T47D (cell line): ENCODE data around the gene TEAD2.

Source experiments
- DNase-seq, 2 experiments: peaks; one replicate each; pipeline versions ENCODE4 v3.0.0 to v3.0.0-alpha.2; 2011 to 2012; ENCODE audit warnings: low read depth in 1 of 2, low spot score in 1 of 2
- JUND ChIP-seq: IDR thresholded peaks from 2 replicates; pipeline ENCODE4 v1.6.1; 2012; ENCODE audit warnings: low read depth
- in situ Hi-C: cut with HindIII; loops from 2 replicates; pipeline ENCODE4 v1.10.0; 2016; ENCODE audit warnings: low sequenced_read_pairs, low pct_unique_long_range_greater_than_20kb

Gene TEAD2

DNA sequence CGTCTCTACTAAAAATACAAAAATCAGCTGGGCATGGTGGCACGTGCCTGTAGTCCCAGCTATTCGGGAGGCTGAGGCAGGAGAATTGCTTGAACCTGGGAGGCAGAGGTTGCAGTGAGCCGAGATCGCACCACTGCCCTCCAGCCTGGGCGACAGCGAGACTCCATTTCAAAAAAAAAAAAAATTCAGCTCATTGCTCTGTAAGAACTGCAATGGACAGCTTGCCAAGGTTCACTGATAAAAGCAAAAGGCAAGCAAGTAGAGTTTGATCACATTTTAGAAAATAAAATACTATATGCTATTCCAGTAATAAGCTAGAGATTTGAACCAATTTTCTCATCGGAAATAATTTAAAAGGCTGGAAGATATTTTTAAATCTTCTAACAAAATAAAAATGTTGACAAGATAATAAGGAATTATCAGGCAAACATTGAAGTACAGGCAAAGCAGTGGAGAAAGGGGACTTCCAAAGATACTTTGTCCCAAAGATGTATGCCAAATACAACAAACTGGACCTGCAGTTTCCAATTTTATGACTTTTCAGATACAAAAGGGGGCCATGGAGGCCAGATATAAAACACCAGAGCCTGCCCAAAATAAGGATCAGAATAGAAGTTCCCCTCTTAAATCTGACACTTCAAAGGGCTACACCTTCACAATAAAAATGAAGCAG, 66.9 kb downstream of the TEAD2 start:
- no peak for TF ChIP-seq JUND
- in situ Hi-C loops = no loop called here
- DNase-seq = no peak

DNA sequence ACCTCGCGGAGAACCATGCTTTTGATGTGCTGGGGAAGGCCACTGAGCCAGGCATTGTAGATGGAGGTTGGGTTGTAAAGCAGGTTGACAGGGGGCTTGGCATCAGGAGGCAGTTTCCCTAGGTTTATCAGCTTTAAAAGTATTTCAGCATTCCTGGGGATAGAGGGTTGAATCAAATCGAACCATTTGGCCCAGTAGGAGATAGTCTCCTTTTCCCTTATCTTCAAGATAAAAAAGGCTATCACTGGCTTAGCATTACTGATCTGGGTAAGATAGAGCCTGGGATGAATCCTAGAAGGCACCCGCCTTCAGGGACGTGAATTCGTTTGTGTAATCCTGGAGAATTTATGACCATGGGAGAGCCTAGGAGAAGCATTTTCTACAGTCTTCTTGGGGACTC, 67.8 kb downstream of the TEAD2 start:
- no peak for TF ChIP-seq JUND
- in situ Hi-C loops = no loop called here
- DNase-seq = no peak
